Hepatocyte (in vitro differentiated cells): ENCODE data around the gene CX3CL1. TPM values are rescaled to one million over a fixed set of nuclear protein-coding genes. Genes with fewer than 3 reads are reported as not detected.
"Not testable (repeated sequence)": the region's sequence is repeated elsewhere in the genome, so short reads cannot be mapped to it uniquely, and the experiment has no call there.

Experiments used
- DNase-seq: peaks from one replicate; pipeline ENCODE4 v3.0.0-alpha.2; 2016; ENCODE audit warnings: low spot score
- H2AFZ ChIP-seq: fragments of 200-600 bp; sonication (generic); 2 replicates; pipeline ENCODE4 v1.6.0; 2016; ENCODE audit warnings: antibody characterized with exemption, mild to moderate bottlenecking
- H3K27ac ChIP-seq: fragments of 200-600 bp; sonication (generic); 2 replicates; pipeline ENCODE4 v1.5.1; 2016; ENCODE audit warnings: mild to moderate bottlenecking
- H3K27me3 ChIP-seq: fragments of 200-600 bp; sonication (generic); 2 replicates; pipeline ENCODE4 v1.6.1; 2016
- H3K36me3 ChIP-seq: fragments of 200-600 bp; sonication (generic); replicated peaks from 2 replicates; pipeline ENCODE4 v1.5.1; 2016; ENCODE audit warnings: low read depth; ENCODE audit not compliant: insufficient read depth
- H3K4me1 ChIP-seq: fragments of 200-600 bp; sonication (generic); 2 replicates; pipeline ENCODE4 v1.5.1; 2016; ENCODE audit warnings: mild to moderate bottlenecking, moderate library complexity; ENCODE audit not compliant: insufficient read depth
- H3K4me2 ChIP-seq: fragments of 200-600 bp; sonication (generic); 2 replicates; pipeline ENCODE4 v1.6.0; 2016
- H3K4me3 ChIP-seq: fragments of 200-600 bp; sonication (generic); 2 replicates; pipeline ENCODE4 v1.5.1; 2016; ENCODE audit warnings: mild to moderate bottlenecking
- H3K79me2 ChIP-seq: fragments of 200-600 bp; sonication (generic); 2 replicates; pipeline ENCODE4 v1.6.0; 2017; ENCODE audit warnings: mild to moderate bottlenecking
- H3K9me2 ChIP-seq: fragments of 200-600 bp; sonication (generic); replicated peaks from 2 replicates; pipeline ENCODE4 v1.6.0; 2017; ENCODE audit warnings: mild to moderate bottlenecking; ENCODE audit not compliant: insufficient read depth
- H3K9me3 ChIP-seq: fragments of 200-600 bp; sonication (generic); 2 replicates; pipeline ENCODE4 v1.5.1; 2016; ENCODE audit warnings: low read depth, mild to moderate bottlenecking
- H4K20me1 ChIP-seq: fragments of 200-600 bp; sonication (generic); 2 replicates; pipeline ENCODE4 v1.6.0; 2016; ENCODE audit warnings: mild to moderate bottlenecking; ENCODE audit not compliant: insufficient read depth, poor library complexity, severe bottlenecking
- CTCF ChIP-seq: fragments of 200-600 bp; sonication (generic); IDR thresholded peaks from 2 replicates; pipeline ENCODE4 v1.5.1; 2016; ENCODE audit warnings: antibody characterized with exemption, mild to moderate bottlenecking; ENCODE audit not compliant: poor library complexity
- EZH2 ChIP-seq: fragments of 200-600 bp; sonication (generic); IDR thresholded peaks from 2 replicates; pipeline ENCODE4 v1.6.1; 2016; ENCODE audit warnings: antibody characterized with exemption, mild to moderate bottlenecking, borderline replicate concordance
- EZH2phosphoT487 ChIP-seq: fragments of 200-600 bp; sonication (generic); IDR thresholded peaks from one replicate; pipeline ENCODE4 v1.6.1; 2018; ENCODE audit warnings: antibody characterized with exemption, mild to moderate bottlenecking, low read depth, moderate library complexity; ENCODE audit not compliant: unreplicated experiment, severe bottlenecking
- WGBS: methylation state at CpG from one replicate; pipeline ENCODE4 v1.1.6; 2016; ENCODE audit warnings: low lambda C conversion rate; ENCODE audit errors: missing lambda C conversion rate; 5-methylcytosine and 5-hydroxymethylcytosine counted together
- polyA plus RNA-seq: library from polyadenylated mRNA; unstranded; fragments of >200 nt; fragmentation: Nextera tagmentation; extraction: Ambion mirVana; gene quantifications from 2 replicates; pipeline ENCODE4 v1.2.1, GENCODE V29; 2016
- total RNA-seq: library from RNA; depleted of rRNA; stranded (reverse); fragments of >200 nt; gene quantifications from 2 replicates; pipeline ENCODE4 v1.2.3, GENCODE V29; 2014

The CX3CL1 gene
- total and polyA plus RNA-seq, 2 experiments from 2014 or later = 6.6 to 9.4 TPM

GRCh38 chr16:57371494-57372371 is 557 bp upstream of the CX3CL1 start:
- Histone ChIP-seq H2AFZ (no peak overlapping the region), H3K27ac (peak overlapping the region; percentile 88), H3K4me3 (no peak overlapping the region), H3K36me3 (no peaks in the 10 kb centered on the region), H4K20me1 (no peaks in the 10 kb centered on the region), H3K9me3 (no peaks in the 10 kb centered on the region), H3K4me1 (peaks cover 17% of the 10 kb centered on the region), H3K79me2 (no peaks in the 10 kb centered on the region), H3K27me3 (no peaks in the 10 kb centered on the region), H3K9me2 (no peaks in the 10 kb centered on the region), H3K4me2 (peak overlapping the region; percentile 85)
- no peak for DNase-seq
- 88% methylated on average over 15 of the region's 15 CpGs for WGBS
- no peak for TF ChIP-seq EZH2phosphoT487
- no peak for TF ChIP-seq EZH2
- TF ChIP-seq CTCF = no peak

DNA sequence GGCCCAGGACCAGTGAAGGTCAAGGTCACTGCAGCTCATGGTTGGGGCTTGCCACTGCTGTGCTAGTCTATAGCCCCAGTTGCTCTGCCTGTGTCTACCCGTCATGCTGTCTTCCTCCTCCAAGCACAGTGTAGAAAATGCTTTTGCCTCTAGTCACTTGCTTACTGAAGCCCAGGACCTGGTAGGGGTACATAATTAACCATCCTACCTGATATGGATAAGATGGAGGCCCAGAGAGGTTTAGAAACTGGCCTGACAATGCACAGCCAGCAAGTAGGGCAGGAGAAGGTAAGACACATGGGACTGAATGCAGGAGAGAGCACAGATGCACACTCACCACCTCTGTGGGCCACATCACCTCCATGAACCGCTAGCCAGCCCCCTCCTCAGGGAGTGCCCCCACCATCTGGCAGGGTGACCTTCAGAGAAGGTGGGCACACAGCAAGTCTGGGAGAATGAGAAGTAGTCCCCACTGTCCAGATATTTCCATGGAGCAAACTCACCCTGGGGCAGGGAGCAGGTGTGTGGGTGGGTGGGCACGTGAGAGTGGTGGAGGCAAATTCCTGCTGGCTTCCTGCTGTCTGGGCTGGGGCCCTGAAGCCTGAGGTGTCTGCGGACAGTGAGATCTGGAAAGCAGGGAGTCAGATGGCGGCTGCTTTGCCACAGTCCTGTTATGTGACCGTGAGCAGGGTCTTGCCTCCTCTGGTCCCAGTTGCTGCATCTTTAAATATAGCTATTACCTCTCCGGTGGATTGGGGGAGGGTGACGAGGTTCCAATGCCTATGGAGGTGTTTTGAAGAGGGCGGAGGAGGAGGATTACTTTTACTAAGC is 1.0 kb downstream of the CX3CL1 start:
- Histone ChIP-seq H2AFZ (no peak overlapping the region), H3K9me2 (no peaks in the 10 kb centered on the region), H3K9me3 (no peaks in the 10 kb centered on the region), H3K27me3 (no peaks in the 10 kb centered on the region), H4K20me1 (no peaks in the 10 kb centered on the region), H3K4me1 (peaks cover 33% of the 10 kb centered on the region), H3K79me2 (no peaks in the 10 kb centered on the region), H3K4me3 (no peak overlapping the region), H3K36me3 (no peaks in the 10 kb centered on the region), H3K4me2 (peak overlapping the region; percentile 85), H3K27ac (peak overlapping the region; percentile 88)
- DNase-seq = no peak
- WGBS = 61% methylated on average over 9 of the region's 9 CpGs
- TF ChIP-seq EZH2phosphoT487 (no peak), CTCF (no peak), EZH2 (no peak)

GRCh38 chr16:57374067-57374534 is 1.8 kb downstream of the CX3CL1 start:
- peak overlapping the region; percentile 85 for H3K4me2 ChIP-seq
- H3K79me2 ChIP-seq = no peaks in the 10 kb centered on the region
- no peak overlapping the region for H3K4me3 ChIP-seq
- DNase-seq = no peak
- no peaks in the 10 kb centered on the region for H4K20me1 ChIP-seq
- no peak overlapping the region for H2AFZ ChIP-seq
- H3K4me1 ChIP-seq = peaks cover 36% of the 10 kb centered on the region
- TF ChIP-seq EZH2phosphoT487 (no peak), CTCF (no peak), EZH2 (no peak)
- no peaks in the 10 kb centered on the region for H3K27me3 ChIP-seq
- H3K9me3 ChIP-seq = no peaks in the 10 kb centered on the region
- no peaks in the 10 kb centered on the region for H3K9me2 ChIP-seq
- H3K27ac ChIP-seq = no peak overlapping the region
- H3K36me3 ChIP-seq = no peaks in the 10 kb centered on the region
- WGBS = 77% methylated on average over 9 of the region's 9 CpGs

GRCh38 chr16:57374925-57375465 is 2.7 kb downstream of the CX3CL1 start:
- H3K27ac ChIP-seq, H3K9me3 ChIP-seq: not testable (repeated sequence)
- 92% methylated on average over 8 of the region's 8 CpGs for WGBS

More at GRCh38 chr16:57374925-57375465, 2.7 kb downstream of the CX3CL1 start:
- H3K4me1 ChIP-seq = peaks cover 36% of the 10 kb centered on the region
- not testable (repeated sequence) for H3K27me3 ChIP-seq, H2AFZ ChIP-seq, DNase-seq, H3K4me2 ChIP-seq, H3K79me2 ChIP-seq, H4K20me1 ChIP-seq, H3K9me2 ChIP-seq, H3K4me3 ChIP-seq, H3K36me3 ChIP-seq
